Measurements from ENCODE around the gene BACE2. TPM values are rescaled to one million over a fixed set of nuclear protein-coding genes. Genes with fewer than 3 reads are reported as not detected.

BACE2 gene
- total RNA-seq, 3 donors from 2014 or later, result 37.2 to 115 (median 51.2) TPM

DNA sequence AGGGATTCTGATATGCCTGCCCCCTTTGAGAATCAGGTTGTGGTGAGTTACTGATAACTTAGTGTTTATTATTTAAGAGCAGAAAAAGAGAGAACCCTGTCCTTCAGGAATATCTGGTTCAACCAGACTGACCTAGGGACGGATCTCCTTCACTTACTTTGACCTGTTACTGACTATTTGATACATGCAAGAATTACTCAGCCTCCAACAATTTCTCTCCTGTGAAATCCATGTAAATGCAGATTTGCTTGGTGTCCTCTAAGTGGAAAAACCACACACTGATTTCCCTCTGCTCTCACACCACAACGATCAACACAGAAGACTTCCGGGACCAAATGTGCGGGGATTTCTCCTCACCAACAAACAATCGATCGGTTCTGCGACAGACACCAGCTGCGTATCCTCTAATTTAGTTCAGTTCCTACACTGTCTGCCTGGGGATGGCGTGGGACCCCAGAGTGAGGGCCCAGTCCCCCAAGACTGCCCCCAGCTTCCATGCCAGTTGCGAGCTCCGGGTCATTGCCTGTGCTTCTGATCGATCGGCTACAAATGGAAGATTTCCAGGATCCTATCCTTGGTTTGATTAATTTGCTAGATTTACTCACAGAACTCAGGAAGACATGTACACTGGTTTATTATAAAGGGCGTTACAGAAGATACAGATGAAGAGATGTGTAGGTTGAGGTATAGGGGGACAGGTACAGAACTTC is 51.7 kb downstream of the BACE2 start:
- DNase-seq (no peak), ATAC-seq (no peak)
- Histone ChIP-seq H3K36me3 (ENCODE audit: low read depth) (no peaks in the 10 kb centered on the region), H3K4me3 (no peak overlapping the region), H3K9me3 (no peaks in the 10 kb centered on the region), H3K4me1 (ENCODE audit: low read depth) (peaks cover 15% of the 10 kb centered on the region)
- intact Hi-C loops (cut with DNase I, micrococcal nuclease), result no loop called here
- TF ChIP-seq CTCF (IDR thresholded peaks at IDR 0.05), result no peak

GRCh38 chr21:41220208-41220733 is 52.3 kb downstream of the BACE2 start:
- Histone ChIP-seq H3K9me3 (no peaks in the 10 kb centered on the region), H3K4me1 (ENCODE audit: low read depth) (peaks cover 15% of the 10 kb centered on the region), H3K36me3 (ENCODE audit: low read depth) (no peaks in the 10 kb centered on the region), H3K4me3 (no peak overlapping the region)
- intact Hi-C loops (cut with DNase I, micrococcal nuclease), result no loop called here
- no peak for TF ChIP-seq CTCF (IDR thresholded peaks at IDR 0.05)
- no peak for ATAC-seq
- no peak for DNase-seq

DNA sequence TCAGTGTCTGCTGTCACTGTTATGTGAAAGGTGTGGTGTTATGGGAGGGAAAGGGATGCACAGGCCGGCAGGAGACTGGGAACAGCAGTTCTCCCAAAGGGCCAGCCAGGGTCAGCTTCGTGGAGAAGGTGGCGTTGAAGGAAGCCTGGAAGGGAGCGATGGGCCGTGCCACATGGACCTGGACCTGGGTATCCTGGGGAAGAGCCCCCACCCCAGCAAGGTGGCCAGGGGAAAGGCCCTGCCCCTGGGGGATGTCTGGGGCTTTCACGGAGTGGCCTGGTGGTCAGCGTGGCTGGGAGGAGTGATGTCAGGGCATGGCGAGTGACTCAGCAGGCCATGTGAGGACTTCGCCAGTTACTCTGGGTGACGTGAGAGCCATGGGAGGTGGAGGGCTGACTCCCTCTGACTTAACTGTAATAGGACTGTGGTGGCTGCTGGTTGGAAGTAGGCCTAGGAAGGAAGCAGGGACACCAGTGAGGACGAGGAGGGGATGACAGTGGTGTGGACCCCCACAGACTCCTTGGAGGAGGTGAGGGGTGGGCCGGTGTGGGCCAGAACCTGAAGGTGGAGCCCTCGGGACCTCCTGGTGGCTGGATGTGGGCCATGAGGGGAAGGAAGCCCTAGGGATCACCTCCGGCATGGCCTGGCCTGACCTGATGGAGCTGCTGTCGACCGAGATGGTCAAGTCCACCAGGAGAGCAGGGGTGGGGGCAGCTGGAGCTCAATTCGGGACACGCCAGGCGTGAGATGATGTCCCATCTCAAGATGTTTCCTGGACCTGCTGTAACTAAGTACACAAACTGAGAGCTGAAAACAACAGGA is 54.5 kb downstream of the BACE2 start:
- H3K4me3 ChIP-seq, result no peak overlapping the region
- H3K4me1 ChIP-seq (ENCODE audit: low read depth), result peaks cover 20% of the 10 kb centered on the region
- ATAC-seq (no peak), DNase-seq (no peak)
- intact Hi-C loops (cut with DNase I, micrococcal nuclease), result no loop called here
- no peaks in the 10 kb centered on the region for H3K9me3 ChIP-seq
- no peak for TF ChIP-seq CTCF (IDR thresholded peaks at IDR 0.05)
- no peaks in the 10 kb centered on the region for H3K36me3 ChIP-seq (ENCODE audit: low read depth)

DNA sequence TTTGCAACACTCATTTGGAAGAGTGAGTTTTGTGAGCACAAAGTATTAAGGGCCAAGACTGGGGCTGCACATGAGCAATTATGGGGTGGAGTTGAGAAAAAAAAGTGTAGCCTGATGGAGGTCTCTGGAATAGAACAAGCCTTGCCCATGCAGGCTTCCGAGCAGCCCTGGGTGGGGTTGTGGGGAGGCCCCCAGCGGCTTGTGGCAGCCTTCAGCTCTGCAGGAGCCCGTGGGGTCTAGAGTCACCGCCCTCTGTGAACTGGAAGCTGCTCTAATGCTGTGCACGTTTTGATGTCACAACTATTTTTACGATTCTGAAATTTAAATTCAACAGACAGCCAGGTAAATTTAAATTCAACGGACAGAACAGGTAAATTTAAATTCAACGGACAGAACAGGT is 58.9 kb downstream of the BACE2 start:
- intact Hi-C loops (cut with DNase I, micrococcal nuclease), result no loop called here
- no peak for DNase-seq
- H3K4me1 ChIP-seq (ENCODE audit: low read depth), result peaks cover 17% of the 10 kb centered on the region
- no peak for TF ChIP-seq CTCF (IDR thresholded peaks at IDR 0.05)
- ATAC-seq, result no peak
- H3K9me3 ChIP-seq, result no peaks in the 10 kb centered on the region
- H3K4me3 ChIP-seq, result no peak overlapping the region
- no peaks in the 10 kb centered on the region for H3K36me3 ChIP-seq (ENCODE audit: low read depth)

DNA sequence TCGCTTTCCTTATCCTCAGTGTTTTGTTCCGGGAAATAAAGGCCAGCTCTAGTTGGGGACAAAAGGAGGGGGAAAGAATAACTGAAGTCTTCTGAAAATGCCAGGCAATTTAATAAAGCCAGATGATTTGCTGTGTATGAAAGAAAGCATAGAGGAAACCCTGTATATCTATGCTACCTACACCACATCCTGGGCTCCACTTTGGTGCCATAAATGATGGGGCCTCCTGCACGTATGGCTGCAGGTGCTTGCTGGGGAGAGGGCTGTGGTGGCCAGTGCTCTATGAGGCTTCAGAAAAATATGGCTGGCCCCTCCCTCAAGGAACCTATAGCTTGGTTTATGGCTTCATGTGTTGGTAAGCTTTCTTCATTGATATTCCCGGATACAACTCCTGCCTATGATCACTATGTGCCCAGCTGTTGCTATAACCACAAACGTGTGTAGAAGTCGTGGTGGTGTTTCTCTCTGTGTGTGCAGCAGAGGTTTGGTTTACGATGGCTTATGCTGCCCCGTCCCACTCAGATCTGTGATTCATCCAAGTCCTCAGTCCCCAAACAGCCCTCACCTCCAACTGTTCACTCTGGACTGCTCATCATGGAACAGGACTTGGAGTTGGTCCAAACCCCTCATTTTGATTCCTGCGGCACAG is 59.5 kb downstream of the BACE2 start:
- DNase-seq (no peak), ATAC-seq (peak; percentile 68)
- Histone ChIP-seq H3K4me1 (ENCODE audit: low read depth) (peaks cover 17% of the 10 kb centered on the region), H3K36me3 (ENCODE audit: low read depth) (no peaks in the 10 kb centered on the region), H3K9me3 (no peaks in the 10 kb centered on the region), H3K4me3 (no peak overlapping the region)
- intact Hi-C loops (cut with DNase I, micrococcal nuclease), result no loop called here
- TF ChIP-seq CTCF (IDR thresholded peaks at IDR 0.05), result no peak

Data from mucosa of descending colon (tissue), 3 donors.